GM12878 (cell line): ENCODE results near the gene TRABD.
A peak's percentile ranks its signal among the peaks of the same experiment; 100 is the strongest.

ENCODE experiments used
- CREM ChIP-seq: IDR thresholded peaks from 2 replicates; pipeline ENCODE4 v1.6.1; 2014; ENCODE audit warnings: antibody characterized with exemption, low read depth
- CTCF ChIP-seq, 3 experiments: IDR thresholded peaks in 2 of 3; conservative IDR thresholded peaks in 1 of 3; 2 replicates each; pipeline ENCODE4 v1.5.1; 2011; ENCODE audit warnings: low read depth in 3 of 3, low read length in 3 of 3, mild to moderate bottlenecking in 3 of 3, control low read depth in 2 of 3, moderate library complexity in 2 of 3, inconsistent platforms in 1 of 3, mixed read lengths in 1 of 3; ENCODE audit not compliant: control insufficient read depth in 2 of 3, insufficient read depth in 1 of 3; ENCODE audit errors: extremely low read depth in 1 of 3

GRCh38 chr22:50144005-50144614, 41.6 kb upstream of the TRABD start:
- TF ChIP-seq CTCF (IDR thresholded peaks at IDR 0.05 in 2 of 3, conservative IDR thresholded peaks at IDR 0.05 in 1 of 3; ENCODE audit: control insufficient read depth in 2 of 3, extremely low read depth in 1 of 3, insufficient read depth in 1 of 3, low read depth in 3 of 3, low read length in 3 of 3) (0 out of 6 replicates have a peak, but pooled peaks of 1 of the 3 experiments have one; percentile 0), CREM (no peak)
